Neural cell (in vitro differentiated cells): ENCODE results near the gene DHRS3. TPM values are rescaled to one million over a fixed set of nuclear protein-coding genes. Genes with fewer than 3 reads are reported as not detected.

Experiments used
- H2AFZ ChIP-seq: fragments of 200-600, 300-800 bp; sonication (generic), shearing (Covaris generic); 2 replicates; pipeline ENCODE4 v1.6.0; 2014; ENCODE audit warnings: low read depth, mild to moderate bottlenecking, antibody characterized with exemption, low read length, moderate library complexity
- H3F3A ChIP-seq: fragments of 200-600 bp; shearing (Covaris generic); 2 replicates; pipeline ENCODE4 v1.6.1; 2016; ENCODE audit warnings: mild to moderate bottlenecking, moderate library complexity, mixed read lengths, antibody characterized with exemption, low read length; ENCODE audit not compliant: insufficient read depth, poor library complexity, severe bottlenecking
- H3K27ac ChIP-seq: fragments of 200-600, 300-800 bp; sonication (generic), shearing (Covaris generic); 2 replicates; pipeline ENCODE4 v1.5.1; 2014; ENCODE audit warnings: mild to moderate bottlenecking, low read length, moderate library complexity
- H3K27me3 ChIP-seq: fragments of 300-800, 200-600 bp; sonication (generic), shearing (Covaris generic); 2 replicates; pipeline ENCODE4 v1.6.0; 2014; ENCODE audit warnings: mild to moderate bottlenecking, low read depth, low read length, moderate library complexity; ENCODE audit not compliant: insufficient read depth
- H3K36me3 ChIP-seq: fragments of 300-800, 200-600 bp; sonication (generic), shearing (Covaris generic); 2 replicates; pipeline ENCODE4 v1.5.1; 2014; ENCODE audit warnings: mild to moderate bottlenecking, antibody characterized with exemption, low read length, moderate library complexity; ENCODE audit not compliant: insufficient read depth
- H3K4me2 ChIP-seq: fragments of 300-800, 200-600 bp; sonication (generic), shearing (Covaris generic); 2 replicates; pipeline ENCODE4 v1.6.0; 2014; ENCODE audit warnings: mild to moderate bottlenecking, low read length
- H3K4me3 ChIP-seq: fragments of 300-800, 200-600 bp; sonication (generic), shearing (Covaris generic); 2 replicates; pipeline ENCODE4 v1.5.1; 2014; ENCODE audit warnings: mild to moderate bottlenecking, low read length, moderate library complexity
- H3K79me2 ChIP-seq: fragments of 200-600 bp; shearing (Covaris generic); replicated peaks from 2 replicates; pipeline ENCODE4 v1.6.0; 2014; ENCODE audit warnings: mild to moderate bottlenecking, low read length, moderate library complexity; ENCODE audit not compliant: insufficient read depth
- H3K9ac ChIP-seq: fragments of 300-800, 200-600 bp; sonication (generic), shearing (Covaris generic); 2 replicates; pipeline ENCODE4 v1.6.1; 2016; ENCODE audit warnings: mild to moderate bottlenecking, low read length, mixed read lengths
- H3K9me2 ChIP-seq: fragments of 200-600 bp; shearing (Covaris generic); 2 replicates; pipeline ENCODE4 v1.6.1; 2016; ENCODE audit warnings: mild to moderate bottlenecking, low read length, mixed read lengths; ENCODE audit not compliant: insufficient read depth
- H3K9me3 ChIP-seq: fragments of 200-600, 300-800 bp; sonication (generic), shearing (Covaris generic); 2 replicates; pipeline ENCODE4 v1.6.1; 2016; ENCODE audit warnings: mild to moderate bottlenecking, mixed run types, low read length, moderate library complexity, mixed read lengths
- H4K20me1 ChIP-seq: fragments of 200-600 bp; shearing (Covaris generic); 2 replicates; pipeline ENCODE4 v1.6.1; 2016; ENCODE audit warnings: mild to moderate bottlenecking, mixed run types; ENCODE audit not compliant: insufficient read depth
- CTCF ChIP-seq: fragments of 450-650 bp; IDR thresholded peaks from 2 replicates; pipeline ENCODE4 v1.5.1; 2014; ENCODE audit warnings: antibody characterized with exemption, mild to moderate bottlenecking, moderate library complexity; ENCODE audit not compliant: poor library complexity, severe bottlenecking
- EP300 ChIP-seq: fragments of 450-650 bp; conservative IDR thresholded peaks from 2 replicates; pipeline ENCODE4 v1.6.1; 2014; ENCODE audit warnings: antibody characterized with exemption, mild to moderate bottlenecking, moderate library complexity; ENCODE audit not compliant: poor library complexity, severe bottlenecking
- EZH2 ChIP-seq: fragments of 200-600, 300-800 bp; shearing (Covaris generic), sonication (generic); IDR thresholded peaks from 2 replicates; pipeline ENCODE4 v1.6.1; 2014; ENCODE audit warnings: antibody characterized with exemption, low read length, borderline replicate concordance, mild to moderate bottlenecking; ENCODE audit not compliant: insufficient read depth, poor library complexity, severe bottlenecking
- MXI1 ChIP-seq: fragments of 450-650 bp; conservative IDR thresholded peaks from 2 replicates; pipeline ENCODE4 v1.6.1; 2014; ENCODE audit warnings: antibody characterized with exemption, mild to moderate bottlenecking; ENCODE audit not compliant: poor library complexity, severe bottlenecking
- POLR2AphosphoS5 ChIP-seq: IDR thresholded peaks from 2 replicates; pipeline ENCODE4 v1.6.1; 2012
- RAD21 ChIP-seq: fragments of 450-650 bp; conservative IDR thresholded peaks from 2 replicates; pipeline ENCODE4 v1.6.1; 2014; ENCODE audit warnings: antibody characterized with exemption, mild to moderate bottlenecking, moderate library complexity
- REST ChIP-seq: IDR thresholded peaks from 2 replicates; pipeline ENCODE4 v1.6.1; 2012; ENCODE audit warnings: borderline replicate concordance
- SMC3 ChIP-seq: fragments of 450-650 bp; conservative IDR thresholded peaks from 2 replicates; pipeline ENCODE4 v1.6.1; 2014; ENCODE audit warnings: antibody characterized with exemption, mild to moderate bottlenecking, moderate library complexity; ENCODE audit not compliant: poor library complexity
- TAF1 ChIP-seq: IDR thresholded peaks from 2 replicates; pipeline ENCODE4 v1.6.1; 2012; ENCODE audit warnings: low read depth
- polyA plus RNA-seq: library from polyadenylated mRNA; depleted of rRNA; stranded (reverse); fragments of >200 nt; gene quantifications from 2 replicates; pipeline ENCODE4 v1.2.3, GENCODE V29; 2014

DHRS3 gene
- polyA plus RNA-seq, 1 donor from 2014 or later, result 0.22 TPM

GRCh38 chr1:12572522-12572921 lies 45.5 kb downstream of the DHRS3 start:
- no peak overlapping the region for H3K4me2 ChIP-seq
- no peak overlapping the region for H3K27ac ChIP-seq
- no peak overlapping the region for H3K4me3 ChIP-seq
- H3K27me3 ChIP-seq, result no peaks in the 10 kb centered on the region
- H3K9me2 ChIP-seq, result no peaks in the 10 kb centered on the region
- H3F3A ChIP-seq, result no peaks in the 10 kb centered on the region
- no peaks in the 10 kb centered on the region for H3K9me3 ChIP-seq
- no peaks in the 10 kb centered on the region for H3K36me3 ChIP-seq
- H4K20me1 ChIP-seq, result no peaks in the 10 kb centered on the region
- TF ChIP-seq RAD21 (no peak), MXI1 (no peak), POLR2AphosphoS5 (no peak), REST (no peak), SMC3 (no peak), TAF1 (no peak), EP300 (no peak), CTCF (no peak), EZH2 (no peak)
- no peak overlapping the region for H2AFZ ChIP-seq
- no peak overlapping the region for H3K9ac ChIP-seq
- no peaks in the 10 kb centered on the region for H3K79me2 ChIP-seq

- no peaks in the 10 kb centered on the region for H3K9me3 ChIP-seq
- no peaks in the 10 kb centered on the region for H3F3A ChIP-seq
- H3K4me3 ChIP-seq, result no peak overlapping the region
- H3K4me2 ChIP-seq, result no peak overlapping the region
- H3K9me2 ChIP-seq, result no peaks in the 10 kb centered on the region
- no peak overlapping the region for H3K9ac ChIP-seq
- H3K27ac ChIP-seq, result no peak overlapping the region
- H3K79me2 ChIP-seq, result no peaks in the 10 kb centered on the region
- no peaks in the 10 kb centered on the region for H4K20me1 ChIP-seq
- TF ChIP-seq TAF1 (no peak), POLR2AphosphoS5 (no peak), CTCF (no peak), EZH2 (no peak), RAD21 (no peak), REST (no peak), EP300 (no peak), MXI1 (no peak), SMC3 (no peak)
- H3K36me3 ChIP-seq, result no peaks in the 10 kb centered on the region
- H3K27me3 ChIP-seq, result no peaks in the 10 kb centered on the region
- no peak overlapping the region for H2AFZ ChIP-seq
Observed at GRCh38 chr1:12570291-12570690, 47.7 kb downstream of the DHRS3 start.
